DOHH2 (cell line): ENCODE results near the gene GRPEL2.
"Not testable (repeated sequence)": the region's sequence is repeated elsewhere in the genome, so short reads cannot be mapped to it uniquely, and the experiment has no call there.

Source experiments
- H3F3A ChIP-seq: fragments of 200-600 bp; sonication (generic), shearing (Covaris generic); 2 replicates; pipeline ENCODE4 v1.6.0; 2016; ENCODE audit warnings: antibody characterized with exemption, mild to moderate bottlenecking; ENCODE audit not compliant: control insufficient read depth, insufficient read depth
- H3K27ac ChIP-seq: fragments of 200-600 bp; sonication (generic); 2 replicates; pipeline ENCODE4 v1.5.1; 2014; ENCODE audit warnings: low read depth, mild to moderate bottlenecking, low read length, moderate library complexity
- H3K27me3 ChIP-seq: fragments of 200-600 bp; sonication (generic); 2 replicates; pipeline ENCODE4 v1.6.1; 2014; ENCODE audit warnings: mild to moderate bottlenecking, low read length, mixed read lengths; ENCODE audit not compliant: control insufficient read depth
- H3K36me3 ChIP-seq: fragments of 200-600 bp; sonication (generic); 2 replicates; pipeline ENCODE4 v1.6.1; 2014; ENCODE audit warnings: mild to moderate bottlenecking, low read length, moderate library complexity, mixed read lengths; ENCODE audit not compliant: control insufficient read depth
- H3K4me1 ChIP-seq: fragments of 200-600 bp; sonication (generic); 2 replicates; pipeline ENCODE4 v1.6.1; 2014; ENCODE audit warnings: mild to moderate bottlenecking, low read length, mixed read lengths; ENCODE audit not compliant: control insufficient read depth
- H3K4me2 ChIP-seq: fragments of 200-600 bp; sonication (generic); 2 replicates; pipeline ENCODE4 v1.6.0; 2014; ENCODE audit warnings: mild to moderate bottlenecking, low read length, moderate library complexity
- H3K4me3 ChIP-seq: fragments of 200-600 bp; sonication (generic); 2 replicates; pipeline ENCODE4 v1.5.1; 2014; ENCODE audit warnings: mild to moderate bottlenecking, low read length, mixed read lengths
- H3K79me2 ChIP-seq: fragments of 200-600 bp; sonication (generic); 2 replicates; pipeline ENCODE4 v1.6.1; 2014; ENCODE audit warnings: mild to moderate bottlenecking, low read length, mixed read lengths; ENCODE audit not compliant: control insufficient read depth
- H3K9me2 ChIP-seq: fragments of 200-600 bp; sonication (generic); replicated peaks from 2 replicates; pipeline ENCODE4 v1.6.1; 2014; ENCODE audit warnings: mild to moderate bottlenecking, low read length, mixed read lengths; ENCODE audit not compliant: control insufficient read depth
- H3K9me3 ChIP-seq: fragments of 200-600 bp; sonication (generic); 2 replicates; pipeline ENCODE4 v1.6.1; 2014; ENCODE audit warnings: antibody characterized with exemption, low read length, mixed read lengths; ENCODE audit not compliant: control insufficient read depth, insufficient read depth
- H4K20me1 ChIP-seq: fragments of 200-600 bp; sonication (generic); 2 replicates; pipeline ENCODE4 v1.6.0; 2014; ENCODE audit warnings: low read depth, mild to moderate bottlenecking, antibody characterized with exemption, low read length, moderate library complexity; ENCODE audit not compliant: control insufficient read depth, insufficient read depth
- EZH2phosphoT487 ChIP-seq: fragments of 200-600 bp; sonication (generic); IDR thresholded peaks from 2 replicates; pipeline ENCODE4 v1.6.1; 2017; ENCODE audit warnings: borderline replicate concordance, mild to moderate bottlenecking, antibody characterized with exemption, low read length, moderate library complexity, mixed read lengths
- TF ChIP-seq, protein P1 (sequence below): fragments of 200-600 bp; sonication (generic); IDR thresholded peaks from one replicate; pipeline ENCODE4 v1.5.1; 2014; ENCODE audit warnings: antibody characterized with exemption, mild to moderate bottlenecking, low read depth, low read length; ENCODE audit not compliant: poor library complexity, severe bottlenecking

The GRPEL2 gene

DNA sequence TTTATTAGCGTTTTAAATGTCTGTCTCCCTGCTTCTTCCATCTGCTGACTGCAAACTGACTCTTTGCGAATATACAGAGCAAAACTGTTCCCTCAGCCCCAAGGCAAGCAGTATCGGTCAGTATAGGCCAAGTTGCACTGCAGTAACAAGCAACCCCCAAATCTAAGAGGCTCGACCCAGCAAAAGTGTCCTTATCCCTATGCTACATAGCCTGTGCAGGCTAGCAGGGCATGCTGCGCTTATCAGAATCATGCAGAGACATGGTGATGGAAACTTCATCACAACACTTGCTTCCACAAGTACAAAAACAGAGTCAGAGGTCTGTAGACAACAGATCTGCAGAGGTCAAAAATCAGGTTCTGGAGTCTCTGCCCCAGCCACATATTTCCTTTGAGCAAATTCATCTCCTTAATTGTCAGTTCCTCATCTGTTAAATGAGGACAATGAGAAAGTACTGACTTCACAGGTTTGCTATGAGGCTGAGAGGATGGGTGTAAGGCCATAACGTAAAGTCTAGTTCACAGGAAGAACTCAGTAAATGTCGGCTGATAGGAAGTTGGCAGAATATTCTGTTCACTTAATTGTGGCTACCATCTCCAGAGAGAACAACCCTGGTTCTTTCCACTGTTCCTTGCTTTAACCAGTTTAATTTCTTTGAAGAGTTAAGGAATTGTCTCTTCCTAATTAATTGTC is 43.3 kb downstream of the GRPEL2 start:
- Histone ChIP-seq H3K9me3 (no peaks in the 10 kb centered on the region), H3K79me2 (no peaks in the 10 kb centered on the region), H3K4me2 (no peak overlapping the region), H3K36me3 (no peaks in the 10 kb centered on the region), H3K4me1 (no peaks in the 10 kb centered on the region), H3F3A (no peaks in the 10 kb centered on the region), H3K9me2 (no peaks in the 10 kb centered on the region), H4K20me1 (no peaks in the 10 kb centered on the region), H3K27ac (no peak overlapping the region), H3K4me3 (no peak overlapping the region), H3K27me3 (peaks cover 13% of the 10 kb centered on the region; the same call in 1 of the 2 replicates)
- no peak for TF ChIP-seq EZH2phosphoT487
- TF ChIP-seq, protein P1, sequence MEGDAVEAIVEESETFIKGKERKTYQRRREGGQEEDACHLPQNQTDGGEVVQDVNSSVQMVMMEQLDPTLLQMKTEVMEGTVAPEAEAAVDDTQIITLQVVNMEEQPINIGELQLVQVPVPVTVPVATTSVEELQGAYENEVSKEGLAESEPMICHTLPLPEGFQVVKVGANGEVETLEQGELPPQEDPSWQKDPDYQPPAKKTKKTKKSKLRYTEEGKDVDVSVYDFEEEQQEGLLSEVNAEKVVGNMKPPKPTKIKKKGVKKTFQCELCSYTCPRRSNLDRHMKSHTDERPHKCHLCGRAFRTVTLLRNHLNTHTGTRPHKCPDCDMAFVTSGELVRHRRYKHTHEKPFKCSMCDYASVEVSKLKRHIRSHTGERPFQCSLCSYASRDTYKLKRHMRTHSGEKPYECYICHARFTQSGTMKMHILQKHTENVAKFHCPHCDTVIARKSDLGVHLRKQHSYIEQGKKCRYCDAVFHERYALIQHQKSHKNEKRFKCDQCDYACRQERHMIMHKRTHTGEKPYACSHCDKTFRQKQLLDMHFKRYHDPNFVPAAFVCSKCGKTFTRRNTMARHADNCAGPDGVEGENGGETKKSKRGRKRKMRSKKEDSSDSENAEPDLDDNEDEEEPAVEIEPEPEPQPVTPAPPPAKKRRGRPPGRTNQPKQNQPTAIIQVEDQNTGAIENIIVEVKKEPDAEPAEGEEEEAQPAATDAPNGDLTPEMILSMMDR, result no peak

DNA sequence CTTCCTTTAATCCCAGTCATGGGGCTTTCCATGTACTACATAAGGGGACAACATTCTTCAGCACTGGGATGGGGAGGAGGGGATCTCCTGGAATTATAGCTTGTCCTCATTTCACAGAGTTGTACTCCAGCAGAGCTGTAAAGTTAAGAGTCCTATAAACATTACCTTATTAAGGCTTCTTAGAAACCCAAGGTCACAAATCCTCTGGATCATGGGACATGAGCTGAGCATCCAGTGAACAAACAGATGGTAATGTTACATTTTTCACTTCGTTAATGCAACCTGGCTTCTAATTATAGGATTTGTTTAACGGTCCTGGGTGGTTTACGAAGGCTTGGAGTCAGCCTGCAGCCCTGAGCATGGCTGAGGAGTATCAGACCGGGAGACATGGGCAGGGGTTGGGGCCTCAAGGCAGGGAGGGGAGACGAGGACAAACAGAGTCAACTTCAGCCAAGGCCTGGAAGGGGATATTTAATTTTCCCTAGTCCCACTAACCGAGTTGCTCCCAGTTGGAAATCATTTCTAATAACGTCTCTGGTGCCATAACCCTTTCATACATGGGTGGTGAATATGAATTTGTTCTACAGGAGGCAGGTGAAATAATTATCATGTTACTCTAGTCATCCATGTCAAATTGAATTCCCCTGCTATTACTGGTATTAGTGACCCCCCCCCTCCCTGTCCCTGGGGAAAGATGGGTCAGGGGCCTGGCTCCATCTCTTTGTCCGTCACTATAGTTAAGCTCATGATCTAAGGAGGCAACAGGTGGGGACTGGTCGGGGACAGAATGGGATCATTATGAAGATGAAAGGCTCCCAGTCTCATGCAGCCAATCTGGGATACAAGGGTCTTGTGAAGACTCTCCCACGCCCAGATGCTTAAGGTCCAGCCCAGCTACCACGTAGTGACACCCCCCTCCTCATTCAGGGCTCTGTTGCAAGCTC is 44.5 kb downstream of the GRPEL2 start:
- H4K20me1 ChIP-seq, result no peaks in the 10 kb centered on the region

DNA sequence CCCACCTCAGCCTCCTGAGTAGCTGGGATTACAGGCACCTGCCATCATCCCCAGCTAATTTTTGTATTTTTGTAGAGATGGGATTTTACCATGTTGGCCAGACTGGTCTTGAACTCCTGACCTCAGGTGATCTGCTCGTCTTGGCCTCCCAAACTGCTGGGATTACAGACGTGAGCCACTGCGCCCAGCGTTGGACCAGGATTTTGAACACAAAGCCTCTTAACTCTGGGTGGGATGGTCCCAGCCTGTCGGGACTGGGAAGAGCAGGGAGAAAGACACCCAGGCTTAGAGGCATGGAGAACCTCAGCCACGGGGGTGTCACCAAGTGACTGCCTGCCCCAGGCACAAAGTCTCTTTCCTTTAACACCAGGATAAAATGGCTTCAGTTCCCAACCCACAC is 45.8 kb downstream of the GRPEL2 start:
- not testable (repeated sequence) for H3K9me2 ChIP-seq, H3K27ac ChIP-seq, H3K4me3 ChIP-seq, H3K4me2 ChIP-seq, H3K36me3 ChIP-seq, H4K20me1 ChIP-seq, H3K79me2 ChIP-seq, H3K4me1 ChIP-seq, H3F3A ChIP-seq, H3K9me3 ChIP-seq
- H3K27me3 ChIP-seq, result peaks cover 17% of the 10 kb centered on the region

More for the DNA sequence above, 44.5 kb downstream of the GRPEL2 start:
- no peaks in the 10 kb centered on the region for H3K4me1 ChIP-seq
- H3K4me2 ChIP-seq, result no peak overlapping the region
- H3K27me3 ChIP-seq, result peaks cover 13% of the 10 kb centered on the region; the same call in 1 of the 2 replicates
- H3K4me3 ChIP-seq, result no peak overlapping the region
- H3K79me2 ChIP-seq, result no peaks in the 10 kb centered on the region
- H3F3A ChIP-seq, result no peaks in the 10 kb centered on the region
- no peaks in the 10 kb centered on the region for H3K9me3 ChIP-seq
- no peaks in the 10 kb centered on the region for H3K9me2 ChIP-seq
- no peak overlapping the region for H3K27ac ChIP-seq
- TF ChIP-seq EZH2phosphoT487, result no peak
- TF ChIP-seq, protein P1, result no peak
- H3K36me3 ChIP-seq, result no peaks in the 10 kb centered on the region

DNA sequence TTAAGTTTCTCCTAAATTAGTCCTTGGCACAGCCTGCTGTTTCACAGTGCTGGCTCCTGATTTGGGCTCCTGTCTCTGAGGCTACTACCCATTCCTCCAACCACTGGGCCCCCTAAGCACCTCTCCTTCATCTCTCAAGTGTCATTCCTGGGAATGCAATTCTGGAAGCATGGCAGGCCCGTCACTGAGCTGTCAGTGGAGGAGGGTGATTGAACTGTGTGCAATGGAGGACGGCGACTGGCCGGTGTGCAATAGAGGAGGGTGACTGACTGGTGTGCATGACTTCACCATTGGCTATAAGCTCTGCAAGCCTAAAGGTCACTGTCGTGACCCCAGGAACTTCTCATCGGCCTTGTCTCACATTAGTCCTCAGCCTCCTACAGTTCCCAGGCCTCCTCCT is 46.2 kb downstream of the GRPEL2 start:
- Histone ChIP-seq H3K4me1 (no peaks in the 10 kb centered on the region), H3K9me2 (no peaks in the 10 kb centered on the region), H3K4me2 (no peak overlapping the region), H3K27me3 (peaks cover 17% of the 10 kb centered on the region), H3K9me3 (no peaks in the 10 kb centered on the region), H3K27ac (no peak overlapping the region), H4K20me1 (no peaks in the 10 kb centered on the region), H3K36me3 (no peaks in the 10 kb centered on the region), H3K79me2 (no peaks in the 10 kb centered on the region), H3F3A (no peaks in the 10 kb centered on the region), H3K4me3 (no peak overlapping the region)
- no peak for TF ChIP-seq EZH2phosphoT487
- TF ChIP-seq, protein P1, result no peak
